Left lung (tissue), 10 donors: Measurements from ENCODE around the gene GMDS. TPM values are rescaled to one million over a fixed set of nuclear protein-coding genes. Genes with fewer than 3 reads are reported as not detected.

Experiments used
- ATAC-seq: fragments of 200-7000 bp; cut with Tn5 transposase; one replicate; pipeline ENCODE4 v1.9.1; 2020; ENCODE audit warnings: moderate library complexity
- DNase-seq, 4 donors: peaks; one replicate each; pipeline ENCODE4 v3.0.0-alpha.2; 2013 to 2020
- H3K27ac ChIP-seq, 2 donors: fragments of 200-600 bp; sonication (generic) in 1 of 2; one replicate each; pipeline versions ENCODE4 v1.5.0 to v1.8.0; 2020 to 2021
- H3K27me3 ChIP-seq, 2 donors: fragments of 200-600 bp; sonication (generic) in 1 of 2; one replicate each; pipeline versions ENCODE4 v1.5.0 to v1.8.0; 2020 to 2021
- H3K36me3 ChIP-seq, 2 donors: fragments of 200-600 bp; sonication (generic) in 1 of 2; one replicate each; pipeline versions ENCODE4 v1.5.0 to v1.8.0; 2020 to 2021
- H3K4me1 ChIP-seq, 2 donors: fragments of 200-600 bp; one replicate each; pipeline ENCODE4 v1.8.0; 2021
- H3K4me3 ChIP-seq, 2 donors: fragments of 200-600 bp; sonication (generic) in 1 of 2; one replicate each; pipeline versions ENCODE4 v1.5.0 to v1.8.0; 2020 to 2021; ENCODE audit warnings: mild to moderate bottlenecking in 1 of 2
- H3K9me3 ChIP-seq, 2 donors: fragments of 200-600 bp; sonication (generic) in 1 of 2; one replicate each; pipeline versions ENCODE4 v1.5.0 to v1.8.0; 2020 to 2021
- CTCF ChIP-seq, 2 donors: fragments of 200-600 bp; sonication (generic) in 1 of 2; IDR thresholded peaks; one replicate each; pipeline versions ENCODE4 v1.5.0 to v1.8.0; 2021; ENCODE audit warnings: antibody characterized with exemption in 2 of 2
- intact Hi-C, 2 donors: fragments of 100-400 bp; cut with DNase I; formaldehyde crosslinking; loops; one replicate each; pipeline versions ENCODE4 v1.11.2 to v1.14.2; 2022
- polyA plus RNA-seq, 6 donors: library from polyadenylated mRNA; unstranded; fragments of 120-200 nt; gene quantifications; one replicate each; pipeline ENCODE4 v1.2.1, GENCODE V29; 2013; ENCODE audit not compliant: insufficient read length in 6 of 6
- total RNA-seq, 2 donors: library from RNA; stranded (reverse); fragmentation: NEBNext Ultra II Directional; extraction: Animal tissue kit (Norgen Biotek cat#: 25700); gene quantifications; one replicate each; pipeline ENCODE4 v1.2.1, GENCODE V29; 2021
- donor health status: DM: no; HTN: yes; CAD: no.
- donor health status: DM: no; HTN: no; CAD: no.

GMDS gene
- total and polyA plus RNA-seq, 8 donors, result 16.5 to 25.4 (median 21.2) TPM

DNA sequence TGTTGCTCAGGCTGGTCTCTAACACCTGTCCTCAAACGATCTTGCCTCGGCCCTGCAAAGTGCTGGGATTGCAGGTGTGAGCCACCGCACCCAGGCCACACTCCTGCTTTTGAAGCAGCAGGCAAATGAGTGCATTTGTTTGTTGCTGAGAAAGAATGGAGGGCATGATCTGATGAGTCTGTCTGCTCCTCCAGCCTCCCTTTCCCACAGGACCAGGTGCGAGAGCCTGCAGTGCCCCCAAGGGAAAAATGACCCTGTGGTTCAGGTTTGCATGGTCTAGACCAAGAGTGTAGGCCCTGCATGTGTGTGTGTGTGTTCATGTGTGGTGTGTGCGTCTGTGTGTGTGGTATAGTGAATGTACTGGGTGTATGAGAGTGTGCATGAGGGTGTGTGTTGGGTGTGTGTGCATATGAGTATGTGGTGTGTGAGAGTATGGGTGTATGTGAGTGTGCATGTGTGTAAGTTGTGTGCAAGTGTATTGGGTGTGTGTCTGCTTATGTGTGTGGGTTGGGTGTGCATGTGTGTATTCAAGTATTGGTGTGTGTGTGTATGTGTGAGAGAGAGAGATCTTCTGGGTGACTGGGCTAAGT lies 658.4 kb downstream of the GMDS start:
- H3K27ac ChIP-seq, result no peak overlapping the region
- no peak overlapping the region for H3K4me3 ChIP-seq
- H3K4me1 ChIP-seq, result no peaks in the 10 kb centered on the region
- intact Hi-C loops, result no loop called here
- DNase-seq (no peak), ATAC-seq (no peak)
- H3K36me3 ChIP-seq, result no peaks in the 10 kb centered on the region
- no peak for TF ChIP-seq CTCF (IDR thresholded peaks at IDR 0.05)
- no peaks in the 10 kb centered on the region for H3K9me3 ChIP-seq
- peaks cover 0 to 15% of the 10 kb centered on the region in 2 donors for H3K27me3 ChIP-seq

GRCh38 chr6:1586256-1586655 lies 659.1 kb downstream of the GMDS start:
- no peak overlapping the region for H3K27ac ChIP-seq
- no peaks in the 10 kb centered on the region for H3K36me3 ChIP-seq
- no peak for TF ChIP-seq CTCF (IDR thresholded peaks at IDR 0.05)
- intact Hi-C loops, result no loop called here
- no peak for ATAC-seq
- peaks cover 0 to 8% of the 10 kb centered on the region in 2 donors for H3K27me3 ChIP-seq
- no peaks in the 10 kb centered on the region for H3K9me3 ChIP-seq
- H3K4me3 ChIP-seq, result no peak overlapping the region
- DNase-seq, result no peak
- H3K4me1 ChIP-seq, result no peaks in the 10 kb centered on the region

GRCh38 chr6:1585669-1586049 lies 659.7 kb downstream of the GMDS start:
- no peaks in the 10 kb centered on the region for H3K4me1 ChIP-seq
- no peak for ATAC-seq
- no peak for TF ChIP-seq CTCF (IDR thresholded peaks at IDR 0.05)
- no peak overlapping the region for H3K27ac ChIP-seq
- no peak for DNase-seq
- H3K36me3 ChIP-seq, result no peaks in the 10 kb centered on the region
- no peaks in the 10 kb centered on the region for H3K9me3 ChIP-seq
- H3K27me3 ChIP-seq, result peaks cover 0 to 7% of the 10 kb centered on the region in 2 donors
- no peak overlapping the region for H3K4me3 ChIP-seq
- intact Hi-C loops, result no loop called here

DNA sequence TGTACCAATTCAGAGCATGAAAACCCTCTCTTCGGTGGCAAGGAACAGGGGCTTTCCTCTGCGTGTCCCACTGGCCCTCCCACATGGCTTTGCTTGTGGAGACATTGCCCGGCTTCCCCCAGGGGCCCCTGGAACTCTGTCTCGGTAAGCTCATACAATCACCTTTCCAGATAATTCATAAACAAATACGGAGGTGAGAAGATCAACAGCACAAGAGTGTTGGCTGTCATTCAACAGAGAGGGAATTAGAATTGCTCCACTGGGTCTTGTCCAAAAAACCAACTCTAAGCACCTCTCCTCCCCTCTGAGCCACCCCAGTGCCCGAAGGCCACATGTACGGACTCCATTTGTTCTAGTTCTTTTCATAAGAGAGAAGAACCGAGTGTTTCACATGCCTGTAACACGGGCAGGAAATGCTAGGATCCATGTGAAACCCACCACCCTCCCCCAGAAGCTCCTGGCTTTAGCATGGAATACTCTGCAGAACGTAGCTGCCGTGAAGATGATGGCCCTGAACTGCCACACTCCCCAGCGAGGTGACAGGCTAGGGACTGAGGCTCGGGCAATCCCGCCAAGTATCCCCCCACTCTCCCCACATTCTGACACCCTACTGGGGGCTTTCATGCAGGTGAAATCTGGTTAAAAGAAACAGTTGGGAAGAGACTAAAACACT lies 660.3 kb downstream of the GMDS start:
- DNase-seq (no peak), ATAC-seq (no peak)
- H3K27ac ChIP-seq, result no peak overlapping the region
- peaks cover 0 to 7% of the 10 kb centered on the region in 2 donors for H3K27me3 ChIP-seq
- H3K4me3 ChIP-seq, result no peak overlapping the region
- no peaks in the 10 kb centered on the region for H3K9me3 ChIP-seq
- intact Hi-C loops, result no loop called here
- TF ChIP-seq CTCF (IDR thresholded peaks at IDR 0.05), result no peak
- no peaks in the 10 kb centered on the region for H3K4me1 ChIP-seq
- H3K36me3 ChIP-seq, result no peaks in the 10 kb centered on the region

DNA sequence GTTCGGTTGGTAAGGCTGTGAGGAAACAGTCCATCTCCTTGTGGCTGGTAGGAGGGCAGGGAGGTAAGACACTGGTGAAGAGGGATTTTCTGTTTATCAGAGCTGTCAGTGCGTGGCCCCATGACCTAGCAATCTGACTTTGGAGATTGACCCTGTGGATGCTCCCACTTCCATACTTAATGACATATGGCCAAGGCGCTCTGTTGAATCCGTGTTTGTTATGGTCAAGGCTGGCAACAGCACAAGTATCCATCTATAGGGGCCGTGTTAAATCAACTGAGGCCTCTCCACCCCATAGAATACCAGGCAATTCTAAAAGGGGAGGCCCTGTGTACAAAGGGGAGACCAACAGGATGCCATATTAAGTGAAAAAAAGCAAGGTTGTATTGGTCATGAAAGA lies 661.3 kb downstream of the GMDS start:
- DNase-seq, result no peak
- Histone ChIP-seq H3K27me3 (peaks cover 0 to under 1% of the 10 kb centered on the region in 2 donors), H3K27ac (no peak overlapping the region), H3K9me3 (no peaks in the 10 kb centered on the region), H3K4me1 (no peaks in the 10 kb centered on the region), H3K4me3 (no peak overlapping the region), H3K36me3 (no peaks in the 10 kb centered on the region)
- intact Hi-C loops, result no loop called here
- no peak for TF ChIP-seq CTCF (IDR thresholded peaks at IDR 0.05)
- ATAC-seq, result no peak
